SK-N-SH (cell line): ENCODE results near the gene TOPAZ1. TPM values are rescaled to one million over a fixed set of nuclear protein-coding genes. Genes with fewer than 3 reads are reported as not detected.
"Not testable (repeated sequence)": the region's sequence is repeated elsewhere in the genome, so short reads cannot be mapped to it uniquely, and the experiment has no call there.

Experiments used
- CTCF ChIA-PET: fragments of 300-600, 350-600 bp; formaldehyde crosslinking; extraction: SDS; loops from one replicate; lab custom pipeline; 2021; lab: Yijun Ruan, JAX
- POLR2A ChIA-PET: fragments of 350-600 bp; sonication (Branson Sonifier 250); formaldehyde crosslinking; extraction: SDS; loops from one replicate; lab custom pipeline; 2020; ENCODE audit warnings: antibody characterized with exemption, inconsistent platforms; lab: Yijun Ruan, JAX
- DNase-seq: peaks from one replicate; pipeline ENCODE4 v3.0.0; 2012
- H2AFZ ChIP-seq: fragments of 200-600 bp; sonication (generic); 2 replicates; pipeline ENCODE4 v1.8.1; 2016; ENCODE audit warnings: antibody characterized with exemption, mild to moderate bottlenecking, low read depth
- H3F3A ChIP-seq: fragments of 200-600 bp; sonication (generic); replicated peaks from 2 replicates; pipeline ENCODE3; 2016; ENCODE audit warnings: antibody characterized with exemption, mild to moderate bottlenecking; ENCODE audit not compliant: insufficient read depth
- H3K27ac ChIP-seq, 2 experiments: fragments of 200-500 bp in 1 of 2; fragments of 200-600 bp in 1 of 2; sonication (Bioruptor generic) in 1 of 2; sonication (generic), shearing (Covaris generic) in 1 of 2; 2 replicates each; pipeline versions ENCODE4 v1.5.1 to v1.6.1; 2014 to 2016; ENCODE audit warnings: low read depth in 2 of 2, inconsistent platforms in 1 of 2, low read length in 1 of 2, mild to moderate bottlenecking in 1 of 2, mixed read lengths in 1 of 2
- H3K27me3 ChIP-seq: fragments of 200-600 bp; sonication (generic), shearing (Covaris generic); 2 replicates; pipeline ENCODE4 v1.6.1; 2016; ENCODE audit warnings: mixed run types; ENCODE audit not compliant: insufficient read depth
- H3K36me3 ChIP-seq, 2 experiments: fragments of 200-500 bp in 1 of 2; fragments of 200-600 bp in 1 of 2; sonication (Bioruptor generic) in 1 of 2; sonication (generic) in 1 of 2; replicated peaks in 1 of 2; 2 replicates each; pipeline versions ENCODE3 to v1.5.1; 2014 to 2016; ENCODE audit warnings: low read length in 1 of 2, mild to moderate bottlenecking in 1 of 2; ENCODE audit not compliant: insufficient read depth in 2 of 2, control insufficient read depth in 1 of 2
- H3K4me1 ChIP-seq, 2 experiments: fragments of 200-500 bp in 1 of 2; fragments of 200-600 bp in 1 of 2; sonication (Bioruptor generic) in 1 of 2; sonication (generic), shearing (Covaris generic) in 1 of 2; 2 replicates each; pipeline versions ENCODE4 v1.5.1 to v1.6.1; 2014 to 2016; ENCODE audit warnings: low read depth in 1 of 2, low read length in 1 of 2, mixed run types in 1 of 2; ENCODE audit not compliant: insufficient read depth in 2 of 2, control insufficient read depth in 1 of 2
- H3K4me2 ChIP-seq: fragments of 200-600 bp; sonication (generic), shearing (Covaris generic); 2 replicates; pipeline ENCODE4 v1.6.1; 2017; ENCODE audit warnings: mixed run types
- H3K4me3 ChIP-seq, 2 experiments: fragments of 200-500 bp in 1 of 2; fragments of 200-600 bp in 1 of 2; sonication (Bioruptor generic) in 1 of 2; sonication (generic), shearing (Covaris generic) in 1 of 2; 2 replicates each; pipeline versions ENCODE4 v1.5.1 to v1.8.1; 2014 to 2016; ENCODE audit warnings: low read depth in 2 of 2, inconsistent platforms in 1 of 2, low read length in 1 of 2, mild to moderate bottlenecking in 1 of 2, mixed read lengths in 1 of 2, moderate library complexity in 1 of 2
- H3K79me2 ChIP-seq: fragments of 200-600 bp; sonication (generic); 2 replicates; pipeline ENCODE4 v1.8.1; 2017; ENCODE audit warnings: mild to moderate bottlenecking; ENCODE audit not compliant: insufficient read depth
- H3K9ac ChIP-seq: fragments of 200-600 bp; sonication (generic); 2 replicates; pipeline ENCODE4 v1.6.1; 2017; ENCODE audit warnings: mixed run types
- H3K9me2 ChIP-seq: fragments of 200-600 bp; sonication (generic); 2 replicates; pipeline ENCODE4 v1.6.1; 2017; ENCODE audit warnings: mixed run types
- H3K9me3 ChIP-seq: fragments of 200-600 bp; sonication (generic); 2 replicates; pipeline ENCODE4 v1.6.1; 2017; ENCODE audit warnings: mixed run types, mild to moderate bottlenecking, moderate library complexity
- H4K20me1 ChIP-seq: fragments of 200-600 bp; sonication (generic); 2 replicates; pipeline ENCODE4 v1.6.1; 2017; ENCODE audit warnings: mild to moderate bottlenecking, mixed run types; ENCODE audit not compliant: insufficient read depth
- CTCF ChIP-seq: fragments of 200-600 bp; sonication (generic); IDR thresholded peaks from 2 replicates; pipeline ENCODE4 v1.6.1; 2017; ENCODE audit warnings: antibody characterized with exemption, mild to moderate bottlenecking, moderate library complexity
- EZH2phosphoT487 ChIP-seq: fragments of 200-600 bp; sonication (generic); IDR thresholded peaks from 2 replicates; pipeline ENCODE4 v1.6.1; 2017; ENCODE audit warnings: low read depth, mixed run types, mild to moderate bottlenecking, antibody characterized with exemption, moderate library complexity, borderline replicate concordance
- FOXM1 ChIP-seq: IDR thresholded peaks from 2 replicates; pipeline ENCODE4 v1.4.0; 2012; ENCODE audit warnings: low read depth, mild to moderate bottlenecking
- MEF2A ChIP-seq: IDR thresholded peaks from 2 replicates; pipeline ENCODE4 v1.4.0; 2012; ENCODE audit warnings: low read depth, borderline replicate concordance
- RAD21 ChIP-seq: IDR thresholded peaks from 2 replicates; pipeline ENCODE4 v1.6.1; 2012; ENCODE audit warnings: mild to moderate bottlenecking, low read length
- RFX5 ChIP-seq: IDR thresholded peaks from 2 replicates; pipeline ENCODE4 v1.6.1; 2012; ENCODE audit warnings: mild to moderate bottlenecking, improper control_type of control experiment, low read length
- TAF1 ChIP-seq: IDR thresholded peaks from 2 replicates; pipeline ENCODE4 v1.6.1; 2012; ENCODE audit warnings: low read depth, mild to moderate bottlenecking, low read length, moderate library complexity, borderline replicate concordance
- TEAD4 ChIP-seq: IDR thresholded peaks from 2 replicates; pipeline ENCODE4 v1.4.0; 2012; ENCODE audit warnings: mild to moderate bottlenecking, borderline replicate concordance; ENCODE audit not compliant: insufficient read depth
- USF1 ChIP-seq: IDR thresholded peaks from 2 replicates; pipeline ENCODE4 v1.4.0; 2012; ENCODE audit warnings: low read depth, borderline replicate concordance
- YY1 ChIP-seq: IDR thresholded peaks from 2 replicates; pipeline ENCODE4 v1.4.0; 2012; ENCODE audit warnings: low read depth, mild to moderate bottlenecking
- WGBS: methylation state at CpG from one replicate; pipeline ENCODE4 v1.1.6; 2017; ENCODE audit warnings: low lambda C conversion rate; 5-methylcytosine and 5-hydroxymethylcytosine counted together
- polyA plus RNA-seq, 3 experiments: library from polyadenylated mRNA; depleted of rRNA; stranded (reverse); fragments of >200 nt; gene quantifications; 2 replicates each; pipeline ENCODE4 v1.2.3, GENCODE V29; 2012

Gene TOPAZ1
- polyA plus RNA-seq, 1 of the 3 experiments (the other 2 are of a cell fraction): not detected

- H2AFZ ChIP-seq, H3K9ac ChIP-seq, H3K36me3 ChIP-seq, H3K27me3 ChIP-seq, H3K4me2 ChIP-seq, H4K20me1 ChIP-seq, H3K4me1 ChIP-seq, H3K9me2 ChIP-seq, H3K9me3 ChIP-seq, H3K27ac ChIP-seq, CTCF ChIA-PET, POLR2A ChIA-PET, DNase-seq, H3F3A ChIP-seq, H3K79me2 ChIP-seq, H3K4me3 ChIP-seq: not testable (repeated sequence)
- WGBS: 97% methylated on average over 6 of the region's 6 CpGs
Observed at GRCh38 chr3:44346590-44346989, 104.9 kb downstream of the TOPAZ1 start.

GRCh38 chr3:44348993-44349392, 107.3 kb downstream of the TOPAZ1 start:
- WGBS: 86% methylated on average over 6 of the region's 6 CpGs
- Histone ChIP-seq H3K4me3 (no peak overlapping the region), H3K4me2 (no peak overlapping the region), H3F3A (no peaks in the 10 kb centered on the region), H3K9ac (no peak overlapping the region), H4K20me1 (no peaks in the 10 kb centered on the region), H3K9me2 (no peaks in the 10 kb centered on the region), H3K9me3 (no peaks in the 10 kb centered on the region), H3K27me3 (no peaks in the 10 kb centered on the region), H3K4me1 (no peaks in the 10 kb centered on the region), H3K79me2 (peaks cover 11% of the 10 kb centered on the region; the same call in 1 of the 2 replicates), H3K27ac (no peak overlapping the region), H3K36me3 (no peaks in the 10 kb centered on the region), H2AFZ (no peak overlapping the region)
- ChIA-PET POLR2A (no interaction called here), CTCF (no interaction called here)
- no peak for TF ChIP-seq TAF1
- DNase-seq: no peak

GRCh38 chr3:44353355-44353924, 111.8 kb downstream of the TOPAZ1 start:
- CTCF ChIA-PET: interaction anchor here (1.3 kb wide), 1 partner anchor 118 kb away, joined by 3 read pairs; no protein-coding TSS in a partner anchor
- DNase-seq: no peak
- TF ChIP-seq TEAD4 (no peak), FOXM1 (no peak), MEF2A (no peak), RFX5 (no peak), EZH2phosphoT487 (no peak), USF1 (no peak), CTCF (no peak), RAD21 (no peak), YY1 (no peak)
- TF ChIP-seq, all 33 proteins: peak for 0
- Histone ChIP-seq H3K36me3 (peaks cover 6 to 11% of the 10 kb centered on the region in 2 experiments), H3K79me2 (peaks cover 12% of the 10 kb centered on the region), H3K27ac (no peak overlapping the region), H4K20me1 (0 out of 2 replicates have a peak, but pooled peaks cover 4% of the 10 kb centered on the region), H3K27me3 (no peaks in the 10 kb centered on the region), H3K9me2 (no peaks in the 10 kb centered on the region), H3K4me1 (peaks cover 0 to 5% of the 10 kb centered on the region in 2 experiments; a peak in 2 of 4 replicates), H3K9me3 (no peaks in the 10 kb centered on the region), H2AFZ (no peak overlapping the region), H3K4me3 (no peak overlapping the region), H3K9ac (no peak overlapping the region), H3F3A (peaks cover 5% of the 10 kb centered on the region), H3K4me2 (no peak overlapping the region)
- WGBS: 90% methylated on average over 1 of the region's 1 CpG
- POLR2A ChIA-PET: interaction anchor here (0.6 kb wide), 1 partner anchor 60 kb away, joined by 3 read pairs; no protein-coding TSS in a partner anchor
